SU-DHL-6 (cell line): ENCODE data around the gene PGBD5.

ENCODE experiments used
- H2AFZ ChIP-seq: fragments of 200-600 bp; sonication (generic); 2 replicates; pipeline ENCODE4 v1.6.1; 2014; ENCODE audit warnings: low read depth, mild to moderate bottlenecking, moderate library complexity, mixed read lengths, antibody characterized with exemption, low read length; ENCODE audit not compliant: severe bottlenecking
- H3F3A ChIP-seq: fragments of 200-600 bp; shearing (Covaris generic); 2 replicates; pipeline ENCODE4 v1.6.0; 2016; ENCODE audit warnings: antibody characterized with exemption, mild to moderate bottlenecking; ENCODE audit not compliant: insufficient read depth
- H3K27ac ChIP-seq: fragments of 200-600 bp; sonication (generic); 2 replicates; pipeline ENCODE4 v1.5.1; 2016; ENCODE audit warnings: low read depth, mild to moderate bottlenecking, low read length, moderate library complexity, mixed read lengths
- H3K27me3 ChIP-seq: fragments of 200-600 bp; sonication (generic), shearing (Covaris generic); 2 replicates; pipeline ENCODE4 v1.6.0; 2014; ENCODE audit warnings: mild to moderate bottlenecking, low read length
- H3K36me3 ChIP-seq: fragments of 200-600 bp; sonication (generic); 2 replicates; pipeline ENCODE4 v1.6.1; 2014; ENCODE audit warnings: mild to moderate bottlenecking, low read length, mixed read lengths
- H3K4me2 ChIP-seq: fragments of 300-600, 200-600 bp; shearing (Covaris generic), sonication (generic); 2 replicates; pipeline ENCODE4 v1.6.0; 2014; ENCODE audit warnings: low read length, low read depth, mild to moderate bottlenecking; ENCODE audit not compliant: poor library complexity, severe bottlenecking
- H3K4me3 ChIP-seq: fragments of 200-600 bp; sonication (generic); 2 replicates; pipeline ENCODE4 v1.5.1; 2014; ENCODE audit warnings: antibody characterized with exemption, low read length, mild to moderate bottlenecking, mixed read lengths; ENCODE audit not compliant: insufficient read depth, poor library complexity, severe bottlenecking
- H3K79me2 ChIP-seq: fragments of 200-600 bp; sonication (generic); 2 replicates; pipeline ENCODE4 v1.6.1; 2014; ENCODE audit warnings: mild to moderate bottlenecking, low read length, moderate library complexity; ENCODE audit not compliant: insufficient read depth
- H3K9ac ChIP-seq: fragments of 200-600 bp; sonication (generic); 2 replicates; pipeline ENCODE4 v1.7.0; 2014; ENCODE audit warnings: mild to moderate bottlenecking, low read length
- H3K9me2 ChIP-seq: fragments of 200-600 bp; sonication (generic); replicated peaks from 2 replicates; pipeline ENCODE4 v1.6.1; 2014; ENCODE audit warnings: low read length; ENCODE audit not compliant: insufficient read depth
- H3K9me3 ChIP-seq: fragments of 200-600 bp; sonication (generic); 2 replicates; pipeline ENCODE4 v1.6.1; 2014; ENCODE audit warnings: low read length, mixed read lengths; ENCODE audit not compliant: insufficient read depth
- H4K20me1 ChIP-seq: fragments of 200-600 bp; sonication (generic); 2 replicates; pipeline ENCODE4 v1.6.1; 2014; ENCODE audit warnings: low read depth, mild to moderate bottlenecking, antibody characterized with exemption, low read length, moderate library complexity, mixed read lengths
- CTCF ChIP-seq: fragments of 200-600 bp; sonication (generic); IDR thresholded peaks from one replicate; pipeline ENCODE4 v1.5.1; 2017; ENCODE audit warnings: antibody characterized with exemption, mild to moderate bottlenecking, low read length, moderate library complexity; ENCODE audit not compliant: insufficient read depth, poor library complexity, severe bottlenecking
- EZH2phosphoT487 ChIP-seq: fragments of 200-600 bp; sonication (generic), shearing (Covaris generic); conservative IDR thresholded peaks from 2 replicates; pipeline ENCODE4 v1.6.1; 2018; ENCODE audit warnings: mild to moderate bottlenecking, antibody characterized with exemption, low read length, moderate library complexity, mixed read lengths

PGBD5 gene

DNA sequence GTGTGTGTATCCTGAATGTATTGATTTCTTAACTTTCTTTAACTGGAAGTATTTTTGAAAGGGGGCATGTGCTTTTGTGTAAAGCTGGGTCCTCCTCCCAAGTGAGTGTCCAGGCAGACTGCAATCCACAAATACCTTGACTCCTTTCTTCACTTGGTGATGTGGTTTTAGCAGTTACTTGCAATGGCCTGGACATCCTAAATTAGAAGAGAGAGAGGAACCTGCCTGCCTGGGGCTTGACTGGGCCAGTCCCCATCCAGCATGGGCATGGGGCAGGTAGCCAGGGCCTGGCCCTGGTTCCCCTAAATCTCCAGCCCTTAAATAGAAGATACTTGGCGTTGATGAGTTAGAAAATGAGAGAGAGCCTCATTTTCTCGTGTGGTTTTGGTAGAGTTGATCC is 159.7 kb downstream of the PGBD5 start:
- H3F3A ChIP-seq = no peaks in the 10 kb centered on the region
- no peaks in the 10 kb centered on the region for H3K9me2 ChIP-seq
- no peak overlapping the region for H3K4me3 ChIP-seq
- H3K79me2 ChIP-seq = no peaks in the 10 kb centered on the region
- no peak for TF ChIP-seq CTCF
- H3K9ac ChIP-seq = no peak overlapping the region
- no peaks in the 10 kb centered on the region for H3K36me3 ChIP-seq
- H2AFZ ChIP-seq = no peak overlapping the region
- H3K4me2 ChIP-seq = no peak overlapping the region
- no peak overlapping the region for H3K27ac ChIP-seq
- H4K20me1 ChIP-seq = no peaks in the 10 kb centered on the region
- no peaks in the 10 kb centered on the region for H3K9me3 ChIP-seq
- H3K27me3 ChIP-seq = no peaks in the 10 kb centered on the region

DNA sequence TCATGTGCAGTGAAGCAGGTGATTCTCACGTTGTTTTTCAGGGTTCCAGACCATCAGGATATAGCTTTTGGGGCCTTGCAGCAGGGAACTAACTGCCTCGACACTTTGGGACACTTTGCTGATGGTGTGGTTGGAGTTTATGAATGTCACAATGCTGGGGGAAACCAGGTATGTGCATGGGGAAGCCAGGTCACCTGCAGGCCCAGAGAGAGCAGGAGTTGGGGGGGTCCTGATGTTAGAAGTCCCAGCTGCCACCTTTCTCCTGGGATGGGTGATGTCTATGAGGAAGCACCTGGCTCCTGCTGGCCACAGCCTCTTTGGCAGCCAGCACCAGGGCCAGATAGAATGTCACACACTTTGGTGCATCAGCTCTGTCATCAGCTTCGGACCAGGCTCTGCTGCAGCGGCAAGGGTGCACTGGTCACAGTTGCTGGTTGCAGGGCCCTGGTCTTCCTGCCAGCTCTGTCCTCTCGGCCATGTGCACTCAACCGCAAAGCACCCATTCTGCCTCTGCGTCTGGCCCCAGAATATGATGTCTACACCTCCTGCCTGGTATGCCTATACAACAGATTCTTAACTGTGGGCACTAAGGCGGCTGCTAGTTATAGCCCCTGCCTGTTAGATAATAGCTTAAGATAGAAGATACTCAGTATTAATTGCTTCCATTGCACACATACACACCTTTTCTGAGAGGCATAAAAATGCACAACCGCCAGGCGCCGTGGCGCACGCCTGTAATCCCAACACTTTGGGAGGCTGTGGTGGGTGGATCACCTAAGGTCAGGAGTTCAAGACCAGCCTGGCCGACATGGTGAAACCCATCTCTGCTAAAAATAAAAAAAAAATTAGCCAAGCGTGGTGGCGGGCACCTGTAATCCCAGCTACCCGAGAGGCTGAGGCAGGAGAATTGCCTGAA is 160.7 kb downstream of the PGBD5 start:
- no peaks in the 10 kb centered on the region for H4K20me1 ChIP-seq

More for the DNA sequence above, 160.7 kb downstream of the PGBD5 start:
- TF ChIP-seq CTCF (no peak), EZH2phosphoT487 (no peak)
- no peaks in the 10 kb centered on the region for H3F3A ChIP-seq
- H3K9me2 ChIP-seq = no peaks in the 10 kb centered on the region
- H3K4me2 ChIP-seq = no peak overlapping the region
- no peak overlapping the region for H3K4me3 ChIP-seq
- H3K27me3 ChIP-seq = no peaks in the 10 kb centered on the region
- no peak overlapping the region for H3K9ac ChIP-seq
- H3K36me3 ChIP-seq = no peaks in the 10 kb centered on the region
- no peak overlapping the region for H2AFZ ChIP-seq
- no peak overlapping the region for H3K27ac ChIP-seq
- H3K9me3 ChIP-seq = no peaks in the 10 kb centered on the region
- H3K79me2 ChIP-seq = no peaks in the 10 kb centered on the region
